ENCODE measurements around the gene HCN1.

DNA sequence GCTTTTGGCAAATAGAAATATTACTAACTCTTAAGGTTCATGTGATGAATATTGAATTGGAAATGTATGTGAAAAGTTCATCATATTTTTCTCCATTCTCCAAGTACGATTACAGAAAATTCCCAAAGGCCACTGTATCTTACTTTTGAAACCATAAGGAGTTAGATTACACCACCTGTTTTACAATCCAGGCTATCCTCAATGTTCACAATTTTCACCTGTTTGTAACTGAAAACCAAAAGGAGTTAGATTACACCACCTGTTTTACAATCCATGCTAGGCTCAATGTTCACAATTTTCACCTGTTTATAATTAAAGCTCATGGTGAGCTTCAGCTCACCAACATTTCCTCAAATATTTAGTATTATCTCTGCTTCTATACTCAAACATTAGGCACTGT, 188.0 kb downstream of the HCN1 start:
- no peak for TF ChIP-seq POLR2AphosphoS5 (IDR thresholded peaks at IDR 0.05)
- TF ChIP-seq, protein P1, sequence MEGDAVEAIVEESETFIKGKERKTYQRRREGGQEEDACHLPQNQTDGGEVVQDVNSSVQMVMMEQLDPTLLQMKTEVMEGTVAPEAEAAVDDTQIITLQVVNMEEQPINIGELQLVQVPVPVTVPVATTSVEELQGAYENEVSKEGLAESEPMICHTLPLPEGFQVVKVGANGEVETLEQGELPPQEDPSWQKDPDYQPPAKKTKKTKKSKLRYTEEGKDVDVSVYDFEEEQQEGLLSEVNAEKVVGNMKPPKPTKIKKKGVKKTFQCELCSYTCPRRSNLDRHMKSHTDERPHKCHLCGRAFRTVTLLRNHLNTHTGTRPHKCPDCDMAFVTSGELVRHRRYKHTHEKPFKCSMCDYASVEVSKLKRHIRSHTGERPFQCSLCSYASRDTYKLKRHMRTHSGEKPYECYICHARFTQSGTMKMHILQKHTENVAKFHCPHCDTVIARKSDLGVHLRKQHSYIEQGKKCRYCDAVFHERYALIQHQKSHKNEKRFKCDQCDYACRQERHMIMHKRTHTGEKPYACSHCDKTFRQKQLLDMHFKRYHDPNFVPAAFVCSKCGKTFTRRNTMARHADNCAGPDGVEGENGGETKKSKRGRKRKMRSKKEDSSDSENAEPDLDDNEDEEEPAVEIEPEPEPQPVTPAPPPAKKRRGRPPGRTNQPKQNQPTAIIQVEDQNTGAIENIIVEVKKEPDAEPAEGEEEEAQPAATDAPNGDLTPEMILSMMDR (IDR thresholded peaks at IDR 0.05), result no peak
- TF ChIP-seq POLR2A (IDR thresholded peaks at IDR 0.05), result no peak

Data from sigmoid colon (tissue), 4 donors.